Measurements from ENCODE around the gene FSTL5.

The FSTL5 gene

GRCh38 chr4:161815841-161816240 is 348.0 kb downstream of the FSTL5 start:
- no peak overlapping the region for H3K4me3 ChIP-seq (ENCODE audit: insufficient read depth in 1 of 2, low read depth in 1 of 2, low read length in 2 of 2)
- no peak overlapping the region for H2AK5ac ChIP-seq (ENCODE audit: low read length, severe bottlenecking)
- H3K27ac ChIP-seq (ENCODE audit: low read length, poor library complexity, severe bottlenecking), result no peak overlapping the region
- no peaks in the 10 kb centered on the region for H3K27me3 ChIP-seq (ENCODE audit: control insufficient read depth in 1 of 2, insufficient read depth in 1 of 2, low read length in 2 of 2)
- no peak overlapping the region for H4K8ac ChIP-seq (ENCODE audit: low read length)
- H3K79me1 ChIP-seq (replicated peaks; ENCODE audit: low read length, poor library complexity, severe bottlenecking), result no peaks in the 10 kb centered on the region
- no peak overlapping the region for H3K4me2 ChIP-seq (ENCODE audit: low read length, poor library complexity, severe bottlenecking)
- no peak overlapping the region for H4K91ac ChIP-seq (ENCODE audit: low read length)
- no peaks in the 10 kb centered on the region for H3K36me3 ChIP-seq (ENCODE audit: control insufficient read depth in 1 of 2, insufficient read depth in 2 of 2, low read depth in 1 of 2, low read length in 2 of 2)
- no peak overlapping the region for H3K14ac ChIP-seq (ENCODE audit: low read length in 2 of 2)
- H2BK15ac ChIP-seq (ENCODE audit: low read depth, poor library complexity, severe bottlenecking), result no peak overlapping the region
- no peak overlapping the region for H2BK120ac ChIP-seq (ENCODE audit: low read depth, low read length)
- H3K9ac ChIP-seq (ENCODE audit: low read length), result no peak overlapping the region
- no peak for DNase-seq
- no peak overlapping the region for H2BK12ac ChIP-seq (ENCODE audit: low read length in 2 of 2)
- H3K18ac ChIP-seq (ENCODE audit: low read depth in 1 of 2, low read length in 2 of 2), result no peak overlapping the region
- no peaks in the 10 kb centered on the region for H3K4me1 ChIP-seq (ENCODE audit: control insufficient read depth, insufficient read depth, low read depth, low read length)
- 82% methylated on average over 1 of the region's 1 CpG for WGBS
- H2BK5ac ChIP-seq (ENCODE audit: low read depth, low read length, poor library complexity, severe bottlenecking), result no peak overlapping the region
- H3K4ac ChIP-seq (ENCODE audit: low read depth in 1 of 2, low read length in 2 of 2), result no peak overlapping the region
- H3K9me3 ChIP-seq (ENCODE audit: control insufficient read depth, low read length), result no peaks in the 10 kb centered on the region
- H2AFZ ChIP-seq (ENCODE audit: low read depth, low read length), result no peak overlapping the region
- no peak overlapping the region for H3K23ac ChIP-seq (ENCODE audit: low read length in 2 of 2)

GRCh38 chr4:161813889-161814288 is 349.9 kb downstream of the FSTL5 start:
- Histone ChIP-seq H3K9me3 (ENCODE audit: control insufficient read depth, low read length) (no peaks in the 10 kb centered on the region), H2AFZ (ENCODE audit: low read depth, low read length) (no peak overlapping the region), H3K27ac (ENCODE audit: low read length, poor library complexity, severe bottlenecking) (no peak overlapping the region), H3K4me1 (ENCODE audit: control insufficient read depth, insufficient read depth, low read depth, low read length) (no peaks in the 10 kb centered on the region), H2BK15ac (ENCODE audit: low read depth, poor library complexity, severe bottlenecking) (no peak overlapping the region), H2BK120ac (ENCODE audit: low read depth, low read length) (no peak overlapping the region), H4K91ac (ENCODE audit: low read length) (no peak overlapping the region), H4K8ac (ENCODE audit: low read length) (no peak overlapping the region), H3K18ac (ENCODE audit: low read depth in 1 of 2, low read length in 2 of 2) (no peak overlapping the region), H3K23ac (ENCODE audit: low read length in 2 of 2) (no peak overlapping the region), H2BK12ac (ENCODE audit: low read length in 2 of 2) (no peak overlapping the region), H2AK5ac (ENCODE audit: low read length, severe bottlenecking) (no peak overlapping the region), H3K4me3 (ENCODE audit: insufficient read depth in 1 of 2, low read depth in 1 of 2, low read length in 2 of 2) (no peak overlapping the region), H2BK5ac (ENCODE audit: low read depth, low read length, poor library complexity, severe bottlenecking) (no peak overlapping the region), H3K4ac (ENCODE audit: low read depth in 1 of 2, low read length in 2 of 2) (no peak overlapping the region), H3K14ac (ENCODE audit: low read length in 2 of 2) (no peak overlapping the region), H3K36me3 (ENCODE audit: control insufficient read depth in 1 of 2, insufficient read depth in 2 of 2, low read depth in 1 of 2, low read length in 2 of 2) (no peaks in the 10 kb centered on the region), H3K27me3 (ENCODE audit: control insufficient read depth in 1 of 2, insufficient read depth in 1 of 2, low read length in 2 of 2) (no peaks in the 10 kb centered on the region), H3K79me1 (replicated peaks; ENCODE audit: low read length, poor library complexity, severe bottlenecking) (no peaks in the 10 kb centered on the region), H3K4me2 (ENCODE audit: low read length, poor library complexity, severe bottlenecking) (no peak overlapping the region), H3K9ac (ENCODE audit: low read length) (no peak overlapping the region)
- no peak for DNase-seq

GRCh38 chr4:161813389-161813788 is 350.4 kb downstream of the FSTL5 start:
- no peak overlapping the region for H3K27ac ChIP-seq (ENCODE audit: low read length, poor library complexity, severe bottlenecking)
- H3K9me3 ChIP-seq (ENCODE audit: control insufficient read depth, low read length), result no peaks in the 10 kb centered on the region
- H3K4ac ChIP-seq (ENCODE audit: low read depth in 1 of 2, low read length in 2 of 2), result no peak overlapping the region
- H3K23ac ChIP-seq (ENCODE audit: low read length in 2 of 2), result no peak overlapping the region
- no peak overlapping the region for H2BK120ac ChIP-seq (ENCODE audit: low read depth, low read length)
- no peak overlapping the region for H3K4me3 ChIP-seq (ENCODE audit: insufficient read depth in 1 of 2, low read depth in 1 of 2, low read length in 2 of 2)
- no peaks in the 10 kb centered on the region for H3K36me3 ChIP-seq (ENCODE audit: control insufficient read depth in 1 of 2, insufficient read depth in 2 of 2, low read depth in 1 of 2, low read length in 2 of 2)
- WGBS, result 99% methylated on average over 4 of the region's 5 CpGs
- H2BK15ac ChIP-seq (ENCODE audit: low read depth, poor library complexity, severe bottlenecking), result no peak overlapping the region
- H2AK5ac ChIP-seq (ENCODE audit: low read length, severe bottlenecking), result no peak overlapping the region
- H3K79me1 ChIP-seq (replicated peaks; ENCODE audit: low read length, poor library complexity, severe bottlenecking), result no peaks in the 10 kb centered on the region
- no peak overlapping the region for H2AFZ ChIP-seq (ENCODE audit: low read depth, low read length)
- no peak overlapping the region for H3K14ac ChIP-seq (ENCODE audit: low read length in 2 of 2)
- H3K9ac ChIP-seq (ENCODE audit: low read length), result no peak overlapping the region
- no peaks in the 10 kb centered on the region for H3K27me3 ChIP-seq (ENCODE audit: control insufficient read depth in 1 of 2, insufficient read depth in 1 of 2, low read length in 2 of 2)
- no peak overlapping the region for H4K91ac ChIP-seq (ENCODE audit: low read length)
- no peak for DNase-seq
- H3K4me1 ChIP-seq (ENCODE audit: control insufficient read depth, insufficient read depth, low read depth, low read length), result no peaks in the 10 kb centered on the region
- no peak overlapping the region for H2BK5ac ChIP-seq (ENCODE audit: low read depth, low read length, poor library complexity, severe bottlenecking)
- H4K8ac ChIP-seq (ENCODE audit: low read length), result no peak overlapping the region
- no peak overlapping the region for H3K18ac ChIP-seq (ENCODE audit: low read depth in 1 of 2, low read length in 2 of 2)
- H3K4me2 ChIP-seq (ENCODE audit: low read length, poor library complexity, severe bottlenecking), result no peak overlapping the region
- no peak overlapping the region for H2BK12ac ChIP-seq (ENCODE audit: low read length in 2 of 2)

- Histone ChIP-seq H3K4ac (ENCODE audit: low read depth in 1 of 2, low read length in 2 of 2) (no peak overlapping the region), H3K4me2 (ENCODE audit: low read length, poor library complexity, severe bottlenecking) (no peak overlapping the region), H2BK15ac (ENCODE audit: low read depth, poor library complexity, severe bottlenecking) (no peak overlapping the region), H3K4me3 (ENCODE audit: insufficient read depth in 1 of 2, low read depth in 1 of 2, low read length in 2 of 2) (no peak overlapping the region), H3K27me3 (ENCODE audit: control insufficient read depth in 1 of 2, insufficient read depth in 1 of 2, low read length in 2 of 2) (no peaks in the 10 kb centered on the region), H2AK5ac (ENCODE audit: low read length, severe bottlenecking) (no peak overlapping the region), H3K79me1 (replicated peaks; ENCODE audit: low read length, poor library complexity, severe bottlenecking) (no peaks in the 10 kb centered on the region), H3K9ac (ENCODE audit: low read length) (no peak overlapping the region), H3K14ac (ENCODE audit: low read length in 2 of 2) (no peak overlapping the region), H3K4me1 (ENCODE audit: control insufficient read depth, insufficient read depth, low read depth, low read length) (no peaks in the 10 kb centered on the region), H3K36me3 (ENCODE audit: control insufficient read depth in 1 of 2, insufficient read depth in 2 of 2, low read depth in 1 of 2, low read length in 2 of 2) (no peaks in the 10 kb centered on the region), H3K27ac (ENCODE audit: low read length, poor library complexity, severe bottlenecking) (no peak overlapping the region), H4K91ac (ENCODE audit: low read length) (no peak overlapping the region), H2BK5ac (ENCODE audit: low read depth, low read length, poor library complexity, severe bottlenecking) (no peak overlapping the region), H4K8ac (ENCODE audit: low read length) (no peak overlapping the region), H3K23ac (ENCODE audit: low read length in 2 of 2) (no peak overlapping the region), H2BK120ac (ENCODE audit: low read depth, low read length) (no peak overlapping the region), H3K9me3 (ENCODE audit: control insufficient read depth, low read length) (peaks cover 8% of the 10 kb centered on the region), H3K18ac (ENCODE audit: low read depth in 1 of 2, low read length in 2 of 2) (no peak overlapping the region), H2AFZ (ENCODE audit: low read depth, low read length) (no peak overlapping the region), H2BK12ac (ENCODE audit: low read length in 2 of 2) (no peak overlapping the region)
- no CpG with 5 or more reads among the region's 2 CpGs for WGBS
- DNase-seq, result no peak
These were observed 360.6 kb downstream of the FSTL5 start for GRCh38 chr4:161803171-161803570.
